ENCODE data around the gene PDE2A. TPM values are rescaled to one million over a fixed set of nuclear protein-coding genes. Genes with fewer than 3 reads are reported as not detected.

The PDE2A gene
- total RNA-seq, 1 experiment from 2014 or later, result 3.7 TPM

DNA sequence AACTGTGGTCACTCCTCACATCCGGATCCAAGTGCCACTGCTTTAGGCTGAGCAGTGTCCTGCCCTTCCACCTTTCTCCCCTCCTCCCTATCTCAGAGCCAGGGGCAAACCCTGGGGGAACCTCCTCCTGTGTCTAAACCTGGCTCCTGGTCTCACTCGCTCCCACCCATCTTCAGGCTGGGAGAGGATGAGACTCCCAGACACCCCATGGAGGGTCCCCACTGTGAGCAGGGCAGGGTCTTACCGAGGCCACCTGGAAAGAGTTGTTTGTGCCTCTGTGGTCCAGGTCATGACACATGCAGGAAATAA, 93.6 kb downstream of the PDE2A start:
- POLR2A ChIA-PET, result no interaction called here
- CTCF ChIA-PET, result interaction anchor here (0.8 to 5.2 kb wide), 3 partner anchors 9 to 109 kb away, joined by 3 to 33 read pairs (median 10); no protein-coding TSS in a partner anchor
- no peak for ATAC-seq
- H3K4me1 Mint-ChIP-seq, result peaks cover 14% of the 10 kb centered on the region
- no peak overlapping the region; the same call in 1 of the 2 replicates for H3K27ac Mint-ChIP-seq
- DNase-seq (ENCODE audit: low spot score), result no peak
- H3K27me3 Mint-ChIP-seq (ENCODE audit: low read depth), result peaks cover 41% of the 10 kb centered on the region
- H3K9me3 Mint-ChIP-seq, result no peaks in the 10 kb centered on the region
- TF ChIP-seq CBFB (CRISPR knock-in tag; IDR thresholded peaks at IDR 0.05; ENCODE audit: low read depth), result no peak
- no peak for TF ChIP-seq RELA (CRISPR knock-in tag; IDR thresholded peaks at IDR 0.05; ENCODE audit: borderline replicate concordance)
- TF ChIP-seq, protein P1, sequence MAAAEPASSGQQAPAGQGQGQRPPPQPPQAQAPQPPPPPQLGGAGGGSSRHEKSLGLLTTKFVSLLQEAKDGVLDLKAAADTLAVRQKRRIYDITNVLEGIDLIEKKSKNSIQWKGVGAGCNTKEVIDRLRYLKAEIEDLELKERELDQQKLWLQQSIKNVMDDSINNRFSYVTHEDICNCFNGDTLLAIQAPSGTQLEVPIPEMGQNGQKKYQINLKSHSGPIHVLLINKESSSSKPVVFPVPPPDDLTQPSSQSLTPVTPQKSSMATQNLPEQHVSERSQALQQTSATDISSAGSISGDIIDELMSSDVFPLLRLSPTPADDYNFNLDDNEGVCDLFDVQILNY (CRISPR knock-in tag; IDR thresholded peaks at IDR 0.05), result no peak
- TF ChIP-seq, protein P2, sequence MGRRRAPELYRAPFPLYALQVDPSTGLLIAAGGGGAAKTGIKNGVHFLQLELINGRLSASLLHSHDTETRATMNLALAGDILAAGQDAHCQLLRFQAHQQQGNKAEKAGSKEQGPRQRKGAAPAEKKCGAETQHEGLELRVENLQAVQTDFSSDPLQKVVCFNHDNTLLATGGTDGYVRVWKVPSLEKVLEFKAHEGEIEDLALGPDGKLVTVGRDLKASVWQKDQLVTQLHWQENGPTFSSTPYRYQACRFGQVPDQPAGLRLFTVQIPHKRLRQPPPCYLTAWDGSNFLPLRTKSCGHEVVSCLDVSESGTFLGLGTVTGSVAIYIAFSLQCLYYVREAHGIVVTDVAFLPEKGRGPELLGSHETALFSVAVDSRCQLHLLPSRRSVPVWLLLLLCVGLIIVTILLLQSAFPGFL (CRISPR knock-in tag; IDR thresholded peaks at IDR 0.05; ENCODE audit: borderline replicate concordance), result no peak
- TF ChIP-seq GTF2I (CRISPR knock-in tag; conservative IDR thresholded peaks at IDR 0.05), result no peak
- H3K36me3 Mint-ChIP-seq, result no peaks in the 10 kb centered on the region
- no peak overlapping the region for H3K4me3 Mint-ChIP-seq

DNA sequence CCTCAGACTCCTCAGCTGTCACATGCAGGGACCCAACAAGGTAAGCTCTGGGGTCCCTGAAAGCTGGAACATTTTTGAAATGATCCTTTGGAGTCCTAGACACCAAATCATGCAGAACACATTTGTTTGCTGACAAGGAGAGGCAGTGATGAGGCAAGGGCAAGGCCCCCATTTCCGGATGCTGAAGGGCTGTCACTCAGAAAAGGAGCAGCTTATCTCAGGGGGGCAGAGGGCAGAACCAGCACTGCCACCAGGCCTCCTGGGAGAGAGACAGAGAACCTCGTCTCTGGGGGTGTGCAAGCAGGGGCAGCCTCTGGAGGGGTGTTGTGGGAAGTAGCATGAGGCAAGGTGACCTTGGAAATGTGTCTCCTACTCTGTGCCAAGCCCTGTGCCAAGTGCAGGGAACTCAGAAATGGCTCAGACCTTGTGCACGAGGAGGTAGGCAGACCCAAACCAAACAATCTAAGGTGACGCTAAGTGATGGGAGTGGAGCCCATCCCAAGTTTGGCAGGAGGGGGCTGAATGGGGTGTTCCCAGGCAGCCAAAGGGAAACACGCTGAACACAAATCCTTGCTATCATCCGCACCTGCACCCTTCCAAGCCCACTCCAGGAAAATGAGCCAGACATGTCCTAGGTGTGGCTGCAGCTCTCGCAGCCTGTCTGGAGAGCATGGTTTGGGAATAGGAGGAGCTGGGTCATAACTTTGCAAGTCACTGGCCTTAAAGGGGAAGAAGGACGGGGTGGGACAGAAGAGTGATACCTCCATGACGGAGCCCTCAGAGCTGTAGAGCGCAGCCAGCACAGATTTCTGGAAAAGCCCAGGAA, 94.2 kb downstream of the PDE2A start:
- Mint-ChIP-seq H3K27ac (no peak overlapping the region), H3K4me1 (peaks cover 8% of the 10 kb centered on the region), H3K4me3 (no peak overlapping the region), H3K27me3 (ENCODE audit: low read depth) (peaks cover 36% of the 10 kb centered on the region), H3K36me3 (no peaks in the 10 kb centered on the region), H3K9me3 (no peaks in the 10 kb centered on the region)
- ChIA-PET CTCF (interaction anchor here (0.7 to 5.2 kb wide), 7 partner anchors 10 to 145 kb away, joined by 3 to 33 read pairs (median 4); no protein-coding TSS in a partner anchor), POLR2A (no interaction called here)
- ATAC-seq (no peak), DNase-seq (ENCODE audit: low spot score) (peak; percentile 4)
- TF ChIP-seq HMGA2 (CRISPR knock-in tag; IDR thresholded peaks at IDR 0.05) (no peak), ZNF219 (CRISPR knock-in tag; IDR thresholded peaks at IDR 0.05; ENCODE audit: borderline replicate concordance) (no peak), ZNF317 (CRISPR knock-in tag; IDR thresholded peaks at IDR 0.05; ENCODE audit: borderline replicate concordance, low read depth) (no peak), ETV6 (CRISPR knock-in tag; IDR thresholded peaks at IDR 0.05) (no peak), OVOL2 (CRISPR knock-in tag; IDR thresholded peaks at IDR 0.05; ENCODE audit: borderline replicate concordance) (no peak), TCF7 (CRISPR knock-in tag; IDR thresholded peaks at IDR 0.05; ENCODE audit: low read depth) (no peak), FOXJ3 (CRISPR knock-in tag; IDR thresholded peaks at IDR 0.05; ENCODE audit: borderline replicate concordance) (no peak)
- TF ChIP-seq, protein P3, sequence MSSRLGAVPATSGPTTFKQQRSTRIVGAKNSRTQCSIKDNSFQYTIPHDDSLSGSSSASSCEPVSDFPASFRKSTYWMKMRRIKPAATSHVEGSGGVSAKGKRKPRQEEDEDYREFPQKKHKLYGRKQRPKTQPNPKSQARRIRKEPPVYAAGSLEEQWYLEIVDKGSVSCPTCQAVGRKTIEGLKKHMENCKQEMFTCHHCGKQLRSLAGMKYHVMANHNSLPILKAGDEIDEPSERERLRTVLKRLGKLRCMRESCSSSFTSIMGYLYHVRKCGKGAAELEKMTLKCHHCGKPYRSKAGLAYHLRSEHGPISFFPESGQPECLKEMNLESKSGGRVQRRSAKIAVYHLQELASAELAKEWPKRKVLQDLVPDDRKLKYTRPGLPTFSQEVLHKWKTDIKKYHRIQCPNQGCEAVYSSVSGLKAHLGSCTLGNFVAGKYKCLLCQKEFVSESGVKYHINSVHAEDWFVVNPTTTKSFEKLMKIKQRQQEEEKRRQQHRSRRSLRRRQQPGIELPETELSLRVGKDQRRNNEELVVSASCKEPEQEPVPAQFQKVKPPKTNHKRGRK (CRISPR knock-in tag; IDR thresholded peaks at IDR 0.05; ENCODE audit: borderline replicate concordance), result no peak

DNA sequence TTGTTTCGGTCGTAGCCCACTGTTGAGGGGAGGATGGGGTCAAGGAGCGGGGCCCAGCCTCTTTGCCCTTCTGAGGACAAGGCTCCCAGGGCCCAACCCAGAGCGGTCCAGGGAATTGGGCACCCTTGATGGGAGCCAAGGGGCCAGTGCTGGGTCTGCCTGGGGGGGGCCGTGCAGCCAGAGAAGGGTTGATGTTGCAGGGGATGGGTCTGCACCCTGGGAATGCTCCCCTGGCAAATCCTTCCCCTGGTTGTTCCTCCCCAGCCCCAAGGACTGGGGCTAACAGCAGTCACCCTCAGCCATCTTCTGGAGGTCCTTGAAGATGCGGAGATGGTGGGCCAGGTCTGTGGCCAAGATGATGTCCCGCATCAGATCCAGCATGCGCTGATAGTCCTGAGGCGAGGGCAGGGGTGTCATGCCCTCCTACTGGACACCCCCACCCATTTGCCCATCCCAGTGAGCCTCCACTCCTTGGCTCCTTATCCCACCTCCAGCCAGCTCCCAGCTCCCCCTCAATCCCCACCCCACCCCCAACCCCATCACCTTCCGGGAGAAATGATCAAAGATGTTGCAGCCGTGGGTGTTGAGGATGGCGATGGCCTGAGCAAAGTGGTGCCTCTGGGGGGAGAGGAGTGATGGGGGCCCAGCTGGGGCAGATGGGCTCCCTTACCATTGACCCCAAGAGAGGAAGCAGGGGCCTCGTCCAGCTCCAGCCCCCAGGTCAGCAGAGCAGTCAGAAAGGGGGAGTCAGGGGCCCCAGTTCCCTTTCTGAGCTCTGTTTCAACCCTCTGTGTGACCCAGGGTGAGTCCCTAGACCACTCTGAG, 95.0 kb downstream of the PDE2A start:
- Mint-ChIP-seq H3K9me3 (no peaks in the 10 kb centered on the region), H3K36me3 (no peaks in the 10 kb centered on the region), H3K4me3 (no peak overlapping the region), H3K27ac (no peak overlapping the region), H3K4me1 (0 out of 2 replicates have a peak, but pooled peaks cover 2% of the 10 kb centered on the region), H3K27me3 (ENCODE audit: low read depth) (peaks cover 28% of the 10 kb centered on the region)
- peak; percentile 5 for DNase-seq (ENCODE audit: low spot score)
- ChIA-PET CTCF (interaction anchor here (0.7 to 5.2 kb wide), 7 partner anchors 11 to 146 kb away, joined by 3 to 33 read pairs (median 5); no protein-coding TSS in a partner anchor), POLR2A (no interaction called here)
- ATAC-seq, result no peak
- TF ChIP-seq NR3C1 (CRISPR knock-in tag; conservative IDR thresholded peaks at IDR 0.05; ENCODE audit: low read depth) (no peak), CBFB (CRISPR knock-in tag; IDR thresholded peaks at IDR 0.05; ENCODE audit: low read depth) (no peak), GRHL2 (CRISPR knock-in tag; IDR thresholded peaks at IDR 0.05; ENCODE audit: insufficient replicate concordance, severe bottlenecking) (no peak), SMAD3 (CRISPR knock-in tag; IDR thresholded peaks at IDR 0.05; ENCODE audit: borderline replicate concordance) (no peak), JAZF1 (CRISPR knock-in tag; IDR thresholded peaks at IDR 0.05) (no peak), FOXP1 (CRISPR knock-in tag; IDR thresholded peaks at IDR 0.05; ENCODE audit: borderline replicate concordance) (no peak)
- TF ChIP-seq, protein P4, sequence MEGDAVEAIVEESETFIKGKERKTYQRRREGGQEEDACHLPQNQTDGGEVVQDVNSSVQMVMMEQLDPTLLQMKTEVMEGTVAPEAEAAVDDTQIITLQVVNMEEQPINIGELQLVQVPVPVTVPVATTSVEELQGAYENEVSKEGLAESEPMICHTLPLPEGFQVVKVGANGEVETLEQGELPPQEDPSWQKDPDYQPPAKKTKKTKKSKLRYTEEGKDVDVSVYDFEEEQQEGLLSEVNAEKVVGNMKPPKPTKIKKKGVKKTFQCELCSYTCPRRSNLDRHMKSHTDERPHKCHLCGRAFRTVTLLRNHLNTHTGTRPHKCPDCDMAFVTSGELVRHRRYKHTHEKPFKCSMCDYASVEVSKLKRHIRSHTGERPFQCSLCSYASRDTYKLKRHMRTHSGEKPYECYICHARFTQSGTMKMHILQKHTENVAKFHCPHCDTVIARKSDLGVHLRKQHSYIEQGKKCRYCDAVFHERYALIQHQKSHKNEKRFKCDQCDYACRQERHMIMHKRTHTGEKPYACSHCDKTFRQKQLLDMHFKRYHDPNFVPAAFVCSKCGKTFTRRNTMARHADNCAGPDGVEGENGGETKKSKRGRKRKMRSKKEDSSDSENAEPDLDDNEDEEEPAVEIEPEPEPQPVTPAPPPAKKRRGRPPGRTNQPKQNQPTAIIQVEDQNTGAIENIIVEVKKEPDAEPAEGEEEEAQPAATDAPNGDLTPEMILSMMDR (IDR thresholded peaks at IDR 0.05), result no peak
- TF ChIP-seq, protein P5, sequence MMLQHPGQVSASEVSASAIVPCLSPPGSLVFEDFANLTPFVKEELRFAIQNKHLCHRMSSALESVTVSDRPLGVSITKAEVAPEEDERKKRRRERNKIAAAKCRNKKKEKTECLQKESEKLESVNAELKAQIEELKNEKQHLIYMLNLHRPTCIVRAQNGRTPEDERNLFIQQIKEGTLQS (CRISPR knock-in tag; conservative IDR thresholded peaks at IDR 0.05), result no peak
- TF ChIP-seq, protein P6, sequence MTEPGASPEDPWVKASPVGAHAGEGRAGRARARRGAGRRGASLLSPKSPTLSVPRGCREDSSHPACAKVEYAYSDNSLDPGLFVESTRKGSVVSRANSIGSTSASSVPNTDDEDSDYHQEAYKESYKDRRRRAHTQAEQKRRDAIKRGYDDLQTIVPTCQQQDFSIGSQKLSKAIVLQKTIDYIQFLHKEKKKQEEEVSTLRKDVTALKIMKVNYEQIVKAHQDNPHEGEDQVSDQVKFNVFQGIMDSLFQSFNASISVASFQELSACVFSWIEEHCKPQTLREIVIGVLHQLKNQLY (CRISPR knock-in tag; IDR thresholded peaks at IDR 0.05), result no peak
- TF ChIP-seq, protein P7, sequence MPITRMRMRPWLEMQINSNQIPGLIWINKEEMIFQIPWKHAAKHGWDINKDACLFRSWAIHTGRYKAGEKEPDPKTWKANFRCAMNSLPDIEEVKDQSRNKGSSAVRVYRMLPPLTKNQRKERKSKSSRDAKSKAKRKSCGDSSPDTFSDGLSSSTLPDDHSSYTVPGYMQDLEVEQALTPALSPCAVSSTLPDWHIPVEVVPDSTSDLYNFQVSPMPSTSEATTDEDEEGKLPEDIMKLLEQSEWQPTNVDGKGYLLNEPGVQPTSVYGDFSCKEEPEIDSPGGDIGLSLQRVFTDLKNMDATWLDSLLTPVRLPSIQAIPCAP (CRISPR knock-in tag; IDR thresholded peaks at IDR 0.05), result no peak

All from WTC11 (cell line).